ENCODE data around the gene PNMA6A.
"Not testable (repeated sequence)": the region's sequence is repeated elsewhere in the genome, so short reads cannot be mapped to it uniquely, and the experiment has no call there.

Gene PNMA6A

DNA sequence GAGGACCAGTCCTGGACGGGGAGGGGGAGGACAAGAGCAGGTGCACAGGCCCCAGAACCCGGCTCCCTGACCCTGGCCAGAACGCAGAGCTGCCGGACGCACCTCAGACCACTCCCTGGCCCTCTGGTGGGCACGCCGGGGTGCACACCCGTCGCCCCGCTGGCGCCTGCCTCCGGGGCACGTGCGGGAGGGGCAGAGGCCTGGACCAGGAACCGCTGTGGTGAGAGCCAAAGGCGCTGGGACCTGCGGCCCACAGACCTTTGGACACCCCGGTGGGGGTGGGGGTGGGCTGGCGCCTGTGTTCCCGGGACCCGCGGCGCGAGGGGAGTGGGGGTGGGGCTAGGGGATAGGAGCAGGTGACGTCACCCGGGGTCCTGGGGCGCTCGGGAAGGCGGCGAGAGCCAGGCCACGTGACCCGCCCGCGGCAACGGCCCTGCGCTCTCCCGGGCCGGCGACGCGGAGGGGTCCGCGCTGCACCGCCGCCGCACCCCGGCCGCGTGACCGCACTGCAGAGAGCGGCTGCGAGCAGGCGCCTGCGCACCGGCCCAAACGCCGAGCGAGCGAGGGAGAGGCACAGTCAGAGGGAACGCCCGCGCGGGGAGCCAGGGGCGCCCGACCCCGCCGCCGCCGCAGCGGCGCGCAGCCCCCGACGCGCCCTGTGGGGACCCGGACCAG is at the start of gene PNMA6A:
TSS of gene PNMA6A (plus strand) at position 546 of the 675 bp plus-strand sequence. CDS start 609 bp downstream, outside the sequence.
- not testable (repeated sequence) for H3K36me3 ChIP-seq (ENCODE audit: low read length); H3K9me2 ChIP-seq (replicated peaks; ENCODE audit: insufficient read depth, low read length); H2AFZ ChIP-seq (ENCODE audit: low read depth, low read length, severe bottlenecking); H3K4me2 ChIP-seq (ENCODE audit: low read depth, low read length, poor library complexity, severe bottlenecking); H3K4me3 ChIP-seq (ENCODE audit: insufficient read depth, low read length, poor library complexity, severe bottlenecking); H3K27ac ChIP-seq (ENCODE audit: low read depth, low read length); H3K27me3 ChIP-seq (ENCODE audit: low read length); H4K20me1 ChIP-seq (ENCODE audit: low read depth, low read length); H3K9ac ChIP-seq (ENCODE audit: low read length); H3K79me2 ChIP-seq (ENCODE audit: insufficient read depth, low read length); H3F3A ChIP-seq (ENCODE audit: insufficient read depth); H3K9me3 ChIP-seq (ENCODE audit: insufficient read depth, low read length)

DNA sequence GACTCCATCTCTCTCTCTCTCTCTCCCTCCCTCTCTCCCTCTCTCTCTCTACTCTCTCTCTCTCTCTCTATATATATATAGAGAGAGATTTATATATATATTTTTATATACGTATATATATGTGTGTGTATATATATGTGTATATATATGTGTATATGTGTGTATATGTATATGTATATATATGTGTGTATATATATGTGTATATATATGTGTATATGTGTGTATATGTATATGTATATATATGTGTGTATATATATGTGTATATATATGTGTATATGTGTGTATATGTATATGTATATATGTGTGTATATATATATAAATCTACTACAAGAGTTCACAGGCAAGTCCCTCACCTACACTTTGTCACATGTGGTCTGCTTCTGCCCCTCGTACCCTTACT is 45.8 kb upstream of the PNMA6A start:
- H3F3A ChIP-seq (ENCODE audit: insufficient read depth); H3K27me3 ChIP-seq (ENCODE audit: low read length); H3K4me3 ChIP-seq (ENCODE audit: insufficient read depth, low read length, poor library complexity, severe bottlenecking); H3K9me2 ChIP-seq (replicated peaks; ENCODE audit: insufficient read depth, low read length); H4K20me1 ChIP-seq (ENCODE audit: low read depth, low read length); H3K4me2 ChIP-seq (ENCODE audit: low read depth, low read length, poor library complexity, severe bottlenecking); H3K36me3 ChIP-seq (ENCODE audit: low read length); H3K27ac ChIP-seq (ENCODE audit: low read depth, low read length); H2AFZ ChIP-seq (ENCODE audit: low read depth, low read length, severe bottlenecking); H3K9ac ChIP-seq (ENCODE audit: low read length); H3K9me3 ChIP-seq (ENCODE audit: insufficient read depth, low read length); H3K79me2 ChIP-seq (ENCODE audit: insufficient read depth, low read length): not testable (repeated sequence)

DNA sequence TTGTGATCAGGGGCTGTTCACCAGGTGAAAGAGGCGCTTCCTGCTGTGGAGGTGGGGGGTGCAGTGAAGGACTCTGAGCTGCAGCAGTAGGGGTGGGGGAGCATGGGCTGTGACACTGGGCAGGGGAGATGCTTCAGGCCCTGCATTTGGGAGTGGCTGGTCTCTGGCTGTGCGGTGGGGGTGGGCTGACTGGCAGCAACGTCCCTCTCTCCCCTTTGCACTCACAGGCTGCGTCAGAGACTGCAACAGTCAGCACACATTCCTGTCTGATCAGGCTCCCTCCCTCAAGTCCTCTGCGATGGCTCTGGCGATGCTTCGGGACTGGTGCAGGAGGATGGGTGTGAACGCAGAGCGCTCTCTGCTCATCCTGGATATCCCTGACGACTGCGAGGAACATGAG is 43.8 kb upstream of the PNMA6A start:
- not testable (repeated sequence) for H4K20me1 ChIP-seq (ENCODE audit: low read depth, low read length); H3K79me2 ChIP-seq (ENCODE audit: insufficient read depth, low read length)

DNA sequence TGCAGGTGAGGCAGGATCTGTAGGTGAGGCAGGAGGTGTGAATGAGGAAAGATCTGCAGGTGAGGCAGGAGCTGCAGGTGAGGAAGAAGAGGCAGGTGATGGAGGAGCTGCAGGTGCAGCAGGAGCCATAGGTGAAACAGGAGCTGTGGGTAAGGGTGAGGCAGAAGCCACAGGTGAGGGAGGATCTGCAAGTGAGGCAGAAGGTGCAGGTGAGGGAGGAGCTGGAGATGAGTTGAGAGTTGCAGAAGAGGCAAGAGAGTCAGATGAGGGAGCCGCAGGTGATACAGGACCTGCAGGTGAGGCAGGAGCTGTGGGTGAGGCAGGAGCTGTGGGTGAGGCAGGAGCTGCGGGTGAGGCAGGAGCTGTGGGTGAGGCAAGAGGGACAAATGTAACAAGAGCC is 43.1 kb upstream of the PNMA6A start:
- Histone ChIP-seq H3K4me3 (ENCODE audit: insufficient read depth, low read length, poor library complexity, severe bottlenecking) (no peak overlapping the region), H2AFZ (ENCODE audit: low read depth, low read length, severe bottlenecking) (no peak overlapping the region), H3K27me3 (ENCODE audit: low read length) (no peaks in the 10 kb centered on the region), H3F3A (ENCODE audit: insufficient read depth) (no peaks in the 10 kb centered on the region), H3K27ac (ENCODE audit: low read depth, low read length) (no peak overlapping the region), H3K4me2 (ENCODE audit: low read depth, low read length, poor library complexity, severe bottlenecking) (no peak overlapping the region), H3K9ac (ENCODE audit: low read length) (no peak overlapping the region), H4K20me1 (ENCODE audit: low read depth, low read length) (no peaks in the 10 kb centered on the region), H3K9me3 (ENCODE audit: insufficient read depth, low read length) (no peaks in the 10 kb centered on the region), H3K79me2 (ENCODE audit: insufficient read depth, low read length) (no peaks in the 10 kb centered on the region), H3K36me3 (ENCODE audit: low read length) (no peaks in the 10 kb centered on the region), H3K9me2 (replicated peaks; ENCODE audit: insufficient read depth, low read length) (no peaks in the 10 kb centered on the region)
- TF ChIP-seq, protein P1, sequence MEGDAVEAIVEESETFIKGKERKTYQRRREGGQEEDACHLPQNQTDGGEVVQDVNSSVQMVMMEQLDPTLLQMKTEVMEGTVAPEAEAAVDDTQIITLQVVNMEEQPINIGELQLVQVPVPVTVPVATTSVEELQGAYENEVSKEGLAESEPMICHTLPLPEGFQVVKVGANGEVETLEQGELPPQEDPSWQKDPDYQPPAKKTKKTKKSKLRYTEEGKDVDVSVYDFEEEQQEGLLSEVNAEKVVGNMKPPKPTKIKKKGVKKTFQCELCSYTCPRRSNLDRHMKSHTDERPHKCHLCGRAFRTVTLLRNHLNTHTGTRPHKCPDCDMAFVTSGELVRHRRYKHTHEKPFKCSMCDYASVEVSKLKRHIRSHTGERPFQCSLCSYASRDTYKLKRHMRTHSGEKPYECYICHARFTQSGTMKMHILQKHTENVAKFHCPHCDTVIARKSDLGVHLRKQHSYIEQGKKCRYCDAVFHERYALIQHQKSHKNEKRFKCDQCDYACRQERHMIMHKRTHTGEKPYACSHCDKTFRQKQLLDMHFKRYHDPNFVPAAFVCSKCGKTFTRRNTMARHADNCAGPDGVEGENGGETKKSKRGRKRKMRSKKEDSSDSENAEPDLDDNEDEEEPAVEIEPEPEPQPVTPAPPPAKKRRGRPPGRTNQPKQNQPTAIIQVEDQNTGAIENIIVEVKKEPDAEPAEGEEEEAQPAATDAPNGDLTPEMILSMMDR (IDR thresholded peaks at IDR 0.05; ENCODE audit: insufficient read depth, low read length, poor library complexity, severe bottlenecking) = no peak
- no peak for TF ChIP-seq EZH2phosphoT487 (conservative IDR thresholded peaks at IDR 0.05; ENCODE audit: low read length)

More for the DNA sequence above, 43.8 kb upstream of the PNMA6A start:
- not testable (repeated sequence) for H3K9me3 ChIP-seq (ENCODE audit: insufficient read depth, low read length); H3K4me3 ChIP-seq (ENCODE audit: insufficient read depth, low read length, poor library complexity, severe bottlenecking); H2AFZ ChIP-seq (ENCODE audit: low read depth, low read length, severe bottlenecking); H3K27ac ChIP-seq (ENCODE audit: low read depth, low read length); H3K27me3 ChIP-seq (ENCODE audit: low read length); H3F3A ChIP-seq (ENCODE audit: insufficient read depth); H3K9me2 ChIP-seq (replicated peaks; ENCODE audit: insufficient read depth, low read length); H3K4me2 ChIP-seq (ENCODE audit: low read depth, low read length, poor library complexity, severe bottlenecking); H3K9ac ChIP-seq (ENCODE audit: low read length); H3K36me3 ChIP-seq (ENCODE audit: low read length)

DNA sequence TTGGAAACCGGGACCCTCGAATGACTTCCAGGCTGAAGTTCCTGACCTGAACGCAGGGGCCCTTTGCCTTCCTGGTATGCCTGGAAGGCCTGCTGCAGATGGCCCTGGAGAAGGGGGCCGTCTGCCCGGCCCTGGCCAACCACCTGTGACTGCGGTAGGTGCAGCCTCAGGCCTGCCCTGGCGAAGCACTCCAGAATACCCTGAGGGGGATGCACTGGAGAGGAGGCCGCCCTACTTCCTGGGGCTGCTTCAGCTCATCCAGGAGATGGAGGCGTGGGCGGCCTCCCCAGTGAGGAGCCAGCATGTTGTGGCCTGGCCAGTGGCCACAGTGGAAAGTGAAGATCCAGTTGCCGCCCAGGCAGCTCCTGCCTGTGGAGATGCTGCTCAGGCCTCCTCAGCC is 42.4 kb upstream of the PNMA6A start:
- no peaks in the 10 kb centered on the region for H3K27me3 ChIP-seq (ENCODE audit: low read length)
- H3K9me3 ChIP-seq (ENCODE audit: insufficient read depth, low read length) = no peaks in the 10 kb centered on the region
- no peaks in the 10 kb centered on the region for H3F3A ChIP-seq (ENCODE audit: insufficient read depth)
- no peak overlapping the region for H3K4me3 ChIP-seq (ENCODE audit: insufficient read depth, low read length, poor library complexity, severe bottlenecking)
- H4K20me1 ChIP-seq (ENCODE audit: low read depth, low read length) = no peaks in the 10 kb centered on the region
- no peak overlapping the region for H2AFZ ChIP-seq (ENCODE audit: low read depth, low read length, severe bottlenecking)
- H3K4me2 ChIP-seq (ENCODE audit: low read depth, low read length, poor library complexity, severe bottlenecking) = no peak overlapping the region
- H3K9me2 ChIP-seq (replicated peaks; ENCODE audit: insufficient read depth, low read length) = no peaks in the 10 kb centered on the region
- H3K36me3 ChIP-seq (ENCODE audit: low read length) = no peaks in the 10 kb centered on the region
- H3K9ac ChIP-seq (ENCODE audit: low read length) = no peak overlapping the region
- TF ChIP-seq, protein P1 (IDR thresholded peaks at IDR 0.05; ENCODE audit: insufficient read depth, low read length, poor library complexity, severe bottlenecking) = no peak
- no peak for TF ChIP-seq EZH2phosphoT487 (conservative IDR thresholded peaks at IDR 0.05; ENCODE audit: low read length)
- no peak overlapping the region for H3K27ac ChIP-seq (ENCODE audit: low read depth, low read length)
- H3K79me2 ChIP-seq (ENCODE audit: insufficient read depth, low read length) = no peaks in the 10 kb centered on the region

Measured in SU-DHL-6 (cell line).